OCI-LY7 (cell line): ENCODE data around the gene STAU1. TPM values are rescaled to one million over a fixed set of nuclear protein-coding genes. Genes with fewer than 3 reads are reported as not detected.

Source experiments
- BruUV-seq: library from RNA; stranded (reverse); fragments of 400-500 nt; replicated peaks from 2 replicates; lab custom pipeline; 2021; lab: Mats Ljungman, UMichigan
- CTCF ChIA-PET: fragments of 300-600 bp; sonication (Branson Sonifier 250); formaldehyde crosslinking; loops from one replicate; lab custom pipeline; 2022; ENCODE audit warnings: antibody characterized with exemption; ENCODE audit not compliant: unreplicated experiment; lab: Charles Lee
- POLR2A ChIA-PET: fragments of 300-600 bp; sonication (Branson Sonifier 250); formaldehyde crosslinking; loops from one replicate; lab custom pipeline; 2022; ENCODE audit warnings: antibody characterized with exemption; lab: Charles Lee
- DNase-seq: peaks from one replicate; pipeline ENCODE4 v3.0.0-alpha.2; 2015; ENCODE audit warnings: low spot score
- H2AFZ ChIP-seq: fragments of 200-600 bp; sonication (generic), shearing (Covaris generic); 2 replicates; pipeline ENCODE4 v1.6.1; 2014; ENCODE audit warnings: mild to moderate bottlenecking, antibody characterized with exemption, low read length, moderate library complexity
- H3K27ac ChIP-seq: fragments of 200-600 bp; sonication (generic); 2 replicates; pipeline ENCODE4 v1.5.1; 2014; ENCODE audit warnings: mixed run types, low read depth, mild to moderate bottlenecking, moderate library complexity, low read length, inconsistent platforms; ENCODE audit not compliant: poor library complexity, severe bottlenecking
- H3K36me3 ChIP-seq: fragments of 200-600 bp; sonication (generic); 2 replicates; pipeline ENCODE4 v1.6.1; 2014; ENCODE audit warnings: mild to moderate bottlenecking, antibody characterized with exemption, low read length, moderate library complexity, mixed read lengths; ENCODE audit not compliant: insufficient read depth
- H3K4me1 ChIP-seq: fragments of 200-600 bp; sonication (generic); 2 replicates; pipeline ENCODE4 v1.5.1; 2014; ENCODE audit warnings: mild to moderate bottlenecking, low read length; ENCODE audit not compliant: insufficient read depth, poor library complexity, severe bottlenecking
- H3K4me2 ChIP-seq: fragments of 200-600 bp; sonication (generic); 2 replicates; pipeline ENCODE4 v1.6.1; 2014; ENCODE audit warnings: mild to moderate bottlenecking, low read length
- H3K4me3 ChIP-seq: fragments of 200-600 bp; sonication (generic); 2 replicates; pipeline ENCODE4 v1.5.1; 2014; ENCODE audit warnings: mild to moderate bottlenecking, low read depth, low read length; ENCODE audit not compliant: poor library complexity, severe bottlenecking
- H3K79me2 ChIP-seq: fragments of 200-600 bp; sonication (generic); 2 replicates; pipeline ENCODE4 v1.6.1; 2016; ENCODE audit warnings: low read depth, mild to moderate bottlenecking, low read length, moderate library complexity, mixed read lengths; ENCODE audit not compliant: insufficient read depth
- H3K9me2 ChIP-seq: fragments of 200-600 bp; sonication (generic); 2 replicates; pipeline ENCODE4 v1.6.1; 2016; ENCODE audit warnings: mild to moderate bottlenecking, low read length, mixed read lengths; ENCODE audit not compliant: insufficient read depth
- H3K9me3 ChIP-seq: fragments of 200-600 bp; sonication (generic); 2 replicates; pipeline ENCODE4 v1.6.1; 2014; ENCODE audit warnings: mild to moderate bottlenecking, mixed run types, low read length, mixed read lengths
- H4K20me1 ChIP-seq: fragments of 200-600 bp; sonication (generic); 2 replicates; pipeline ENCODE4 v1.6.1; 2014; ENCODE audit warnings: mild to moderate bottlenecking, antibody characterized with exemption, low read length, moderate library complexity, mixed read lengths; ENCODE audit not compliant: insufficient read depth
- EZH2phosphoT487 ChIP-seq: fragments of 200-600 bp; sonication (generic); IDR thresholded peaks from 2 replicates; pipeline ENCODE4 v1.6.1; 2018; ENCODE audit warnings: low read depth, borderline replicate concordance, mild to moderate bottlenecking, mixed run types, antibody characterized with exemption, low read length, moderate library complexity, mixed read lengths
- intact Hi-C: fragments of 100-400 bp; cut with micrococcal nuclease; formaldehyde crosslinking; loops from one replicate; pipeline ENCODE4 v1.10.0; 2022; ENCODE audit not compliant: unreplicated experiment
- total RNA-seq, 2 experiments: library from RNA; depleted of rRNA in 1 of 2; stranded (reverse); fragments of >200 nt in 1 of 2; shearing (Covaris generic) in 1 of 2; gene quantifications; 2 replicates each; pipeline ENCODE4 v1.2.3, GENCODE V29; 2014 to 2022
- TF ChIP-seq, protein P1 (sequence below): fragments of 200-600 bp; sonication (generic); conservative IDR thresholded peaks from 2 replicates; pipeline ENCODE4 v1.5.1; 2014; ENCODE audit warnings: mild to moderate bottlenecking, antibody characterized with exemption, low read length, moderate library complexity, mixed read lengths

STAU1 gene
- total RNA-seq, 2 experiments from 2014 or later: 36.8 to 66.8 TPM

DNA sequence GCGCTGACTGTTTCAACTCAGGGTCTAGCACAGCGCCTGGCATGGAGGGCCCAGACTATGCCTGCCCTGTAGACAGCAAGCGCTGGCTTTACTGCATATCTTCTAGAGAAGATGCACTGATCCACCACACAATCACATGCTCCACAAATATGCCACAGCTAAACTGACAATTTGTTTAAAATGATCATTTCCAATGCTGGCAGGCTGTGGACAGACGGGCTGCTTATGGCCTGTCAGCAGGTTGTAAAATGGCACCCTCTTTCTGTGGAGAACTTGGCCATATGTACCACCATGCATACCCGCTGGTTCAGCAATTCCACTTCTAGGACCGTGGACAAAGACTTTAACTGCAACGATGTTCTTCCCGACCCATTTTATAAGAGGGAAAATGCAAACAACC lies 40.8 kb downstream of the STAU1 start:
- no peaks in the 10 kb centered on the region for H3K79me2 ChIP-seq
- BruUV-seq: no TSS peak
- H3K9me3 ChIP-seq: no peaks in the 10 kb centered on the region
- CTCF ChIA-PET: interaction anchor here (1.0 kb wide), 1 partner anchor 70 kb away, joined by 3 read pairs; no protein-coding TSS in a partner anchor
- H3K36me3 ChIP-seq: peaks cover 89% of the 10 kb centered on the region
- H3K27ac ChIP-seq: no peak overlapping the region
- intact Hi-C loops: no loop called here
- H3K4me1 ChIP-seq: no peaks in the 10 kb centered on the region
- no peaks in the 10 kb centered on the region for H3K9me2 ChIP-seq
- H2AFZ ChIP-seq: no peak overlapping the region
- H3K4me3 ChIP-seq: no peak overlapping the region
- H4K20me1 ChIP-seq: no peaks in the 10 kb centered on the region
- POLR2A ChIA-PET: interaction anchor here (0.6 kb wide), 2 partner anchors 76 to 159 kb away, joined by 3 read pairs; no protein-coding TSS in a partner anchor
- TF ChIP-seq, protein P1, sequence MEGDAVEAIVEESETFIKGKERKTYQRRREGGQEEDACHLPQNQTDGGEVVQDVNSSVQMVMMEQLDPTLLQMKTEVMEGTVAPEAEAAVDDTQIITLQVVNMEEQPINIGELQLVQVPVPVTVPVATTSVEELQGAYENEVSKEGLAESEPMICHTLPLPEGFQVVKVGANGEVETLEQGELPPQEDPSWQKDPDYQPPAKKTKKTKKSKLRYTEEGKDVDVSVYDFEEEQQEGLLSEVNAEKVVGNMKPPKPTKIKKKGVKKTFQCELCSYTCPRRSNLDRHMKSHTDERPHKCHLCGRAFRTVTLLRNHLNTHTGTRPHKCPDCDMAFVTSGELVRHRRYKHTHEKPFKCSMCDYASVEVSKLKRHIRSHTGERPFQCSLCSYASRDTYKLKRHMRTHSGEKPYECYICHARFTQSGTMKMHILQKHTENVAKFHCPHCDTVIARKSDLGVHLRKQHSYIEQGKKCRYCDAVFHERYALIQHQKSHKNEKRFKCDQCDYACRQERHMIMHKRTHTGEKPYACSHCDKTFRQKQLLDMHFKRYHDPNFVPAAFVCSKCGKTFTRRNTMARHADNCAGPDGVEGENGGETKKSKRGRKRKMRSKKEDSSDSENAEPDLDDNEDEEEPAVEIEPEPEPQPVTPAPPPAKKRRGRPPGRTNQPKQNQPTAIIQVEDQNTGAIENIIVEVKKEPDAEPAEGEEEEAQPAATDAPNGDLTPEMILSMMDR: no peak
- TF ChIP-seq EZH2phosphoT487: no peak
- H3K4me2 ChIP-seq: no peak overlapping the region
- no peak for DNase-seq

DNA sequence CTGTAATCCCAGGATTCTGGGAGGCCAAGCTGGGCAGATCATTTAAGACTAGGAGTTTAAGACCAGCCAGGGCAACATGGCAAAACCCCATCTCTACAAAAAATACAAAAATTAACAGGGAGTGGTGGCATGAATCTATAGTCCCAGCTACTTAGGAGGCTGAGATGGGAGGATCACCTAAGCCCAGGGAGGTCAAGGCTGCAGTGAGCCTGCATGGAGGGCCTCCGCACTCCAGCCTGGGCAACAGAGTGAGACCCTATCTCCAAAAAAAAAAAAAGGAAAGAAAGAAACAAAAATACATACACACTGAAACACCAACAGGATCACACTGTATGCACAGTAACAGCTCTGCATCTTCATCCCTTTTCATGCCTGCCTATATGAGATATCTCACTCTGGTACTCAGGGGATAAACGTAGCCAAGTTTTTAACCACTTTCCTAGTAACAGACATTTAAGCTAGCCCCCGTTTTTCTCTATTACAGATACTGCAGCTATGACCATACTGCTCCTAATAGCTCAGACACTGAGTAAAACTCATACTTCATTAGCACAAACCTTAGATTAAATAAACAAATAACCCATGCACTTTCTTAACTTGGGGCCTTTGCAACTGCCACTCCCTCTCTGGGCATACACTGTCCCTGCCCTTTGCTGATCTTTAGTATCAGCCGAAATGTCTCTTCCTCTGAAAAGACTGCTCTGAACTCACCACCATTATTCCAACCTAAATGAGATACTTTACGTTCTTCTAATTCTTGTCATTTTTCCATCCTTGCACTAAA lies 41.5 kb downstream of the STAU1 start:
- Histone ChIP-seq H3K9me3 (no peaks in the 10 kb centered on the region), H3K4me3 (no peak overlapping the region), H3K27ac (no peak overlapping the region), H3K9me2 (no peaks in the 10 kb centered on the region), H3K4me1 (no peaks in the 10 kb centered on the region), H4K20me1 (no peaks in the 10 kb centered on the region), H2AFZ (no peak overlapping the region), H3K4me2 (no peak overlapping the region), H3K36me3 (peaks cover 84% of the 10 kb centered on the region), H3K79me2 (0 out of 2 replicates have a peak, but pooled peaks cover 1% of the 10 kb centered on the region)
- ChIA-PET POLR2A (interaction anchor here (0.6 to 0.8 kb wide), 3 partner anchors 73 to 158 kb away, joined by 3 read pairs; no protein-coding TSS in a partner anchor), CTCF (interaction anchor here (0.6 to 1.0 kb wide), 2 partner anchors 41 to 71 kb away, joined by 3 read pairs; no protein-coding TSS in a partner anchor)
- no TSS peak for BruUV-seq
- intact Hi-C loops: no loop called here
- DNase-seq: no peak
- TF ChIP-seq EZH2phosphoT487: no peak

- Histone ChIP-seq H3K4me1 (no peaks in the 10 kb centered on the region), H3K79me2 (0 out of 2 replicates have a peak, but pooled peaks cover 2% of the 10 kb centered on the region), H2AFZ (no peak overlapping the region), H3K36me3 (peaks cover 62% of the 10 kb centered on the region), H3K4me3 (no peak overlapping the region), H3K27ac (no peak overlapping the region), H3K9me3 (no peaks in the 10 kb centered on the region), H4K20me1 (no peaks in the 10 kb centered on the region), H3K9me2 (no peaks in the 10 kb centered on the region), H3K4me2 (no peak overlapping the region)
- intact Hi-C loops: no loop called here
- ChIA-PET POLR2A (interaction anchor here (0.7 kb wide), 1 partner anchor 1460 kb away, joined by 3 read pairs; no protein-coding TSS in a partner anchor), CTCF (no interaction called here)
- no peak for TF ChIP-seq EZH2phosphoT487
- TF ChIP-seq, protein P1: no peak
- no TSS peak for BruUV-seq
- DNase-seq: no peak
Observed at GRCh38 chr20:49140834-49141233, 47.3 kb downstream of the STAU1 start.
